ENCODE data around the gene GIN1.
"Not testable (repeated sequence)": the region's sequence is repeated elsewhere in the genome, so short reads cannot be mapped to it uniquely, and the experiment has no call there.

The GIN1 gene

GRCh38 chr5:103119765-103120606 is at the start of gene GIN1, which contains the start of gene PPIP5K2:
Gene GIN1 (minus strand): TSS chr5:103120138. CDS start chr5:103108707, 11,431 bp downstream.
Gene PPIP5K2 (plus strand): TSS chr5:103120301. CDS start chr5:103129590, 9,289 bp downstream.
- Histone ChIP-seq H3K4me3 (ENCODE audit: low read depth, low read length) (peak within 1 kb of the TSS; percentile 97), H3K36me3 (ENCODE audit: control insufficient read depth, insufficient read depth, low read length) (no peaks in the 10 kb centered on the region), H3K27me3 (ENCODE audit: control insufficient read depth, insufficient read depth, low read length) (no peaks in the 10 kb centered on the region), H3K9me3 (ENCODE audit: control insufficient read depth, insufficient read depth, low read depth, low read length) (no peaks in the 10 kb centered on the region), H3K9ac (ENCODE audit: low read length) (peak within 1 kb of the TSS; percentile 97), H3K27ac (ENCODE audit: low read depth, low read length) (peak within 1 kb of the TSS; percentile 94), H3K4me1 (ENCODE audit: control insufficient read depth, insufficient read depth, low read length) (peaks cover 4% of the 10 kb centered on the region; the same call in 1 of the 2 replicates)

DNA sequence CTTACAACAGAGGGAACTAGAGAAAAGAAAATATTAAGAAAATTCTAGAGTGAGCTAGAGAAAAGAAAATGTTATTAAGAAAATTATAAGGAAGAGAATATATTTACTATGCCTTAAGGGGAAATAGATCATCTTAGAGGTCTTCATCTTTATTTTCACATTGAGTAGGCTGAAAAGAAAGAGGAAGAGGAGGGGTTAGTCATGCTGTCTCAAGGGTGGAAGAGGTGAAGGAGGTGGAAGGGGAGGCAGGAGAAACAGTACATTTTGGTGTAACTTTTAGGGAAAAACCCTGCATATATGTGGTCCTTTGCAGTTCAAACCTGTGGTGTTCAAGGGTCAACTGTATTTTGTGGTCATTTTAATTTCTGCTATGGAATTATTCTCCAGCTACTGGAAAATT is 46.8 kb upstream of the GIN1 start:
- Histone ChIP-seq H3K27me3 (ENCODE audit: control insufficient read depth, insufficient read depth, low read length) (no peaks in the 10 kb centered on the region), H3K9me3 (ENCODE audit: control insufficient read depth, insufficient read depth, low read depth, low read length) (no peaks in the 10 kb centered on the region), H3K4me1 (ENCODE audit: control insufficient read depth, insufficient read depth, low read length) (no peaks in the 10 kb centered on the region), H3K9ac (ENCODE audit: low read length) (no peak overlapping the region), H3K36me3 (ENCODE audit: control insufficient read depth, insufficient read depth, low read length) (peaks cover 12% of the 10 kb centered on the region), H3K27ac (ENCODE audit: low read depth, low read length) (no peak overlapping the region), H3K4me3 (ENCODE audit: low read depth, low read length) (no peak overlapping the region)

DNA sequence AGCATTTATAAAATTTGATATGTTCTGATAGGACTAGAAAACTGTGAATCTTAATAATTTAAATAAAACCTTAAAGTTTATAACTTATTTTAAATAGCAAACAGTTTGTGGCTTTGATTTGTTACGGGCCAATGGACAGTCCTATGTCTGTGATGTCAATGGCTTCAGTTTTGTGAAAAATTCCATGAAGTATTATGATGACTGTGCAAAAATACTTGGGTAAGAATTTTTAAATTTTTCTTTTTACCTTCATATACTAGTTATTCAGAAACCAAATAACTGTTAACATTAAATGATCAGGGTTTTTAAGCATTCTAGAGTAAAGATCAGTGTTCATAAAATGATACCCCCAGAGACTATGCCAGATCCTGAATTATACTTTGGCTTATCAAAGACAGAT is 31.2 kb upstream of the GIN1 start:
- H3K9ac ChIP-seq (ENCODE audit: low read length), result no peak overlapping the region
- H3K27ac ChIP-seq (ENCODE audit: low read depth, low read length), result no peak overlapping the region
- H3K27me3 ChIP-seq (ENCODE audit: control insufficient read depth, insufficient read depth, low read length), result no peaks in the 10 kb centered on the region
- H3K4me1 ChIP-seq (ENCODE audit: control insufficient read depth, insufficient read depth, low read length), result no peaks in the 10 kb centered on the region
- H3K9me3 ChIP-seq (ENCODE audit: control insufficient read depth, insufficient read depth, low read depth, low read length), result no peaks in the 10 kb centered on the region
- H3K36me3 ChIP-seq (ENCODE audit: control insufficient read depth, insufficient read depth, low read length), result peaks cover 31% of the 10 kb centered on the region
- no peak overlapping the region for H3K4me3 ChIP-seq (ENCODE audit: low read depth, low read length)

DNA sequence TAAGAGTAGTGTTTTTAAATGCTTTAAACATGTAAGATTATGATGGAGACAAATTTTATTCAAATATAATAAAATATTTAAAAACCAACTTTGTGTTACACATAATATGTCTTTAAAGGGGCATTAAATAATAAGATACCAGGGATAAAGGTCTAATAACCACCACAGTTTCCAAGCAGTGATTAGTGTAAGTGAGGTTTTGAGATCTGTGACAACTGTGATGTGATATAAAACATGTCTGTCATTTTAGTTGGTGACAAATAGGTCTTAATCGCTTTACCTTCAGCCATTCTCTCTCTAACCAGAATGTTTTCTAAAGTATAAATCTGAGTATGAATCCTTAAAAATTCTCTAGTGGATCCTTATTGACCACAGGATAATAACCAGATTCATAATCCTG is 28.3 kb upstream of the GIN1 start:
- Histone ChIP-seq H3K4me3 (ENCODE audit: low read depth, low read length) (no peak overlapping the region), H3K27me3 (ENCODE audit: control insufficient read depth, insufficient read depth, low read length) (no peaks in the 10 kb centered on the region), H3K27ac (ENCODE audit: low read depth, low read length) (no peak overlapping the region), H3K36me3 (ENCODE audit: control insufficient read depth, insufficient read depth, low read length) (peaks cover 16% of the 10 kb centered on the region), H3K4me1 (ENCODE audit: control insufficient read depth, insufficient read depth, low read length) (no peaks in the 10 kb centered on the region), H3K9me3 (ENCODE audit: control insufficient read depth, insufficient read depth, low read depth, low read length) (no peaks in the 10 kb centered on the region), H3K9ac (ENCODE audit: low read length) (no peak overlapping the region)

DNA sequence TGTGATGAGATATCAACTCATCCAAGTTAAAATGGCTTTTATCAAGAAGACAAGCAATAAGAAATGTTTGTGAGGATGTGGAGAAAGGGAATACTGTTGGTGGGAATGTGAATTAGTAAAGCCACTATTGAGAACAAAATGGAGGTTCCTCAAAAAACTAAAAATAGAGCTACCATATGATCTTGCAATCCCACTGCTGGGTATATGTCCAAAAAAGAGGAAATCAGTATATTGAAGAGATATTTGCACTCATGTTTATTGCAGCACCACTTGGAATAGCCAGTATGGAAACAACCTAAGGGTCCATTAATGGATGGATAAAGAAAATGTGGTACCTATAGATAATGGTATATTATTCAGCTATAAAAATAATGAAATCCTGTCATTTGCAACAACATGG is 25.3 kb upstream of the GIN1 start:
- no peaks in the 10 kb centered on the region for H3K27me3 ChIP-seq (ENCODE audit: control insufficient read depth, insufficient read depth, low read length)
- peaks cover 6% of the 10 kb centered on the region; the same call in 1 of the 2 replicates for H3K36me3 ChIP-seq (ENCODE audit: control insufficient read depth, insufficient read depth, low read length)
- H3K9ac ChIP-seq (ENCODE audit: low read length), result no peak overlapping the region
- no peak overlapping the region for H3K4me3 ChIP-seq (ENCODE audit: low read depth, low read length)
- no peaks in the 10 kb centered on the region for H3K4me1 ChIP-seq (ENCODE audit: control insufficient read depth, insufficient read depth, low read length)
- no peak overlapping the region for H3K27ac ChIP-seq (ENCODE audit: low read depth, low read length)
- no peaks in the 10 kb centered on the region for H3K9me3 ChIP-seq (ENCODE audit: control insufficient read depth, insufficient read depth, low read depth, low read length)

- not testable (repeated sequence) for H3K4me1 ChIP-seq (ENCODE audit: control insufficient read depth, insufficient read depth, low read length); H3K4me3 ChIP-seq (ENCODE audit: low read depth, low read length); H3K9ac ChIP-seq (ENCODE audit: low read length); H3K27me3 ChIP-seq (ENCODE audit: control insufficient read depth, insufficient read depth, low read length); H3K9me3 ChIP-seq (ENCODE audit: control insufficient read depth, insufficient read depth, low read depth, low read length); H3K27ac ChIP-seq (ENCODE audit: low read depth, low read length); H3K36me3 ChIP-seq (ENCODE audit: control insufficient read depth, insufficient read depth, low read length)
Measured at GRCh38 chr5:103142132-103142531, 22.2 kb upstream of the GIN1 start.

DNA sequence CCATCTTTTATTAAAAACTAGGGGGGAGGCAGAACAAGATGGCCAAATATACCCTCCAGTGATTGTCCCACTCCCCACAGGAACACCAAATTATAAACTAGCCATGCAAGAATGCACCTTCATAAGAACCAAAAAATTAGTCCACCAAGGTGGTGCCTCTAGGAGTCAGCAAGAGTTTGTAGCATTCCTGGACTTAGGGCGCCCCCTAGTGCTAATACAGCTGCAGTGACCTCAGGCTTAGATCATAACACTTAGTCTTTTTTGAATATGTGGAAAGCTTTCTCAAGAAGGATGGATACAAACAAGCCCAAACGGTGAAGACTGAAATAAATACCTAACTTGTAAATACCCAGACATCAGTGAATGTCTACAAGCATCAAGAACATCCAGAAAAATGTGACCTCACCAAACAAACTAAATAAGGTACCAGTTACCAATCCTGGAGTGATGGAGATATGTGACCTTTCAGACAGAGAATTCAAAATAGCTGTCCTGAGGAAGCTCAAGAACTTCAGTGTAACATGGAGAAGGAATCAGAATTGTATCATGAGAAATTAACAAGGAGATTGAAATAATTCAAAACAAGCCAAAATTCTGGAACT is 19.4 kb upstream of the GIN1 start:
- no peaks in the 10 kb centered on the region for H3K4me1 ChIP-seq (ENCODE audit: control insufficient read depth, insufficient read depth, low read length)
- H3K4me3 ChIP-seq (ENCODE audit: low read depth, low read length), result no peak overlapping the region
- H3K36me3 ChIP-seq (ENCODE audit: control insufficient read depth, insufficient read depth, low read length), result peaks cover 17% of the 10 kb centered on the region

GRCh38 chr5:103138202-103138690 is 18.3 kb upstream of the GIN1 start:
- H3K27ac ChIP-seq (ENCODE audit: low read depth, low read length), result no peak overlapping the region
- H3K36me3 ChIP-seq (ENCODE audit: control insufficient read depth, insufficient read depth, low read length), result peaks cover 17% of the 10 kb centered on the region
- no peaks in the 10 kb centered on the region for H3K4me1 ChIP-seq (ENCODE audit: control insufficient read depth, insufficient read depth, low read length)
- H3K9ac ChIP-seq (ENCODE audit: low read length), result no peak overlapping the region
- no peaks in the 10 kb centered on the region for H3K27me3 ChIP-seq (ENCODE audit: control insufficient read depth, insufficient read depth, low read length)
- no peaks in the 10 kb centered on the region for H3K9me3 ChIP-seq (ENCODE audit: control insufficient read depth, insufficient read depth, low read depth, low read length)
- no peak overlapping the region for H3K4me3 ChIP-seq (ENCODE audit: low read depth, low read length)

More for the DNA sequence above, 19.4 kb upstream of the GIN1 start:
- Histone ChIP-seq H3K9me3 (ENCODE audit: control insufficient read depth, insufficient read depth, low read depth, low read length) (no peaks in the 10 kb centered on the region), H3K9ac (ENCODE audit: low read length) (no peak overlapping the region), H3K27ac (ENCODE audit: low read depth, low read length) (no peak overlapping the region), H3K27me3 (ENCODE audit: control insufficient read depth, insufficient read depth, low read length) (no peaks in the 10 kb centered on the region)

- H3K4me3 ChIP-seq (ENCODE audit: low read depth, low read length), result no peak overlapping the region
- H3K4me1 ChIP-seq (ENCODE audit: control insufficient read depth, insufficient read depth, low read length), result no peaks in the 10 kb centered on the region
- H3K9ac ChIP-seq (ENCODE audit: low read length), result no peak overlapping the region
- H3K27ac ChIP-seq (ENCODE audit: low read depth, low read length), result no peak overlapping the region
- H3K27me3 ChIP-seq (ENCODE audit: control insufficient read depth, insufficient read depth, low read length), result no peaks in the 10 kb centered on the region
- H3K9me3 ChIP-seq (ENCODE audit: control insufficient read depth, insufficient read depth, low read depth, low read length), result no peaks in the 10 kb centered on the region
- peaks cover 17% of the 10 kb centered on the region for H3K36me3 ChIP-seq (ENCODE audit: control insufficient read depth, insufficient read depth, low read length)
Measured at GRCh38 chr5:103135461-103135860, 15.5 kb upstream of the GIN1 start.

- Histone ChIP-seq H3K27me3 (ENCODE audit: control insufficient read depth, insufficient read depth, low read length) (no peaks in the 10 kb centered on the region), H3K9ac (ENCODE audit: low read length) (no peak overlapping the region), H3K4me3 (ENCODE audit: low read depth, low read length) (no peak overlapping the region), H3K36me3 (ENCODE audit: control insufficient read depth, insufficient read depth, low read length) (peaks cover 8% of the 10 kb centered on the region), H3K9me3 (ENCODE audit: control insufficient read depth, insufficient read depth, low read depth, low read length) (no peaks in the 10 kb centered on the region), H3K27ac (ENCODE audit: low read depth, low read length) (no peak overlapping the region), H3K4me1 (ENCODE audit: control insufficient read depth, insufficient read depth, low read length) (no peaks in the 10 kb centered on the region)
Measured at GRCh38 chr5:103133231-103133630, 13.3 kb upstream of the GIN1 start.

GRCh38 chr5:103132684-103133083 is 12.7 kb upstream of the GIN1 start:
- no peaks in the 10 kb centered on the region for H3K27me3 ChIP-seq (ENCODE audit: control insufficient read depth, insufficient read depth, low read length)
- peaks cover 8% of the 10 kb centered on the region for H3K36me3 ChIP-seq (ENCODE audit: control insufficient read depth, insufficient read depth, low read length)
- no peaks in the 10 kb centered on the region for H3K4me1 ChIP-seq (ENCODE audit: control insufficient read depth, insufficient read depth, low read length)
- H3K9ac ChIP-seq (ENCODE audit: low read length), result no peak overlapping the region
- H3K4me3 ChIP-seq (ENCODE audit: low read depth, low read length), result no peak overlapping the region
- H3K9me3 ChIP-seq (ENCODE audit: control insufficient read depth, insufficient read depth, low read depth, low read length), result no peaks in the 10 kb centered on the region
- H3K27ac ChIP-seq (ENCODE audit: low read depth, low read length), result no peak overlapping the region

Data from HUES6 (cell line).